NCI-H2196 (cell line): ENCODE measurements around the gene ADSS1.
"Not testable (repeated sequence)": the region's sequence is repeated elsewhere in the genome, so short reads cannot be mapped to it uniquely, and the experiment has no call there.

Source experiments
- DNase-seq: peaks from one replicate; lab custom pipeline; 2025; ENCODE audit not compliant: unreplicated experiment; lab: John Stamatoyannopoulos, UW

Gene ADSS1

DNA sequence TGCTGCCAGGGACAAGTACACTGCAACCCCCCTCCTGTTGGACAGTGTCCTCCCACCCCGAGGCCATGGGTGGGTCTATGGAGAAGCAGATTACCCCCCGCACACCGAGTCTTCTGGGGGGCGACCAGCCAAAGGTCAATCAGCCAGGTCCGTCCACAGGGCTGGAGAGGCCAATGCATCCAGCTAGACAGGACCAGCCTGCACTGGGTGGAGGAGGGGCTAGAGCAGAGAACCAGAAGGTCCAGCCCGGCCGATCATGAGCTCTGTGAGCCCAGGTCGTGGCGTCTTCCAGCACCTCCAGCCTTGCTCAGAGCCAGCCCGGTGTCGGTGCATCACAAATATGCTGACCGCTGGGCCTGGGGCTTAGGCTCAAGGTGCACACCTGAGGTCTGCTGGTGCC lies 8.2 kb upstream of the ADSS1 start:
- no peak for DNase-seq

DNA sequence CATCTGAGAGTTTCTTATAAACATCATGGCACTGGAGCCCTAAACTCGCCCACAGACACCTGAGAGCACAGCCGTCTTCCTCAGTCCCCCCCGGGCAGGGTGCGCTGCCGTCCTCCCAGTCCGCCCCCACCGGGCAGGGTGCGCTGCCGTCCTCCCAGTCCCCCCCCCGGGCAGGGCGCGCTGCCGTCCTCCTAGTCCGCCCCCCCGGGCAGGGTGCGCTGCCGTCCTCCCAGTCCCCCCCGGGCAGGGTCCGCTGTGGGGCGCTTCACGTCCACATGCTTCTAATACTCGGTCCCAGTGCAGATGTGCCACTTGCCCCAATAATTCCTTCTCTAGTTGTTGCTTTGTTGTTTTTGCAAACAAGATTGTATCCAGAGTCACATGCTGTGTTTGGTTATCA lies 6.9 kb upstream of the ADSS1 start:
- DNase-seq, result no peak

DNA sequence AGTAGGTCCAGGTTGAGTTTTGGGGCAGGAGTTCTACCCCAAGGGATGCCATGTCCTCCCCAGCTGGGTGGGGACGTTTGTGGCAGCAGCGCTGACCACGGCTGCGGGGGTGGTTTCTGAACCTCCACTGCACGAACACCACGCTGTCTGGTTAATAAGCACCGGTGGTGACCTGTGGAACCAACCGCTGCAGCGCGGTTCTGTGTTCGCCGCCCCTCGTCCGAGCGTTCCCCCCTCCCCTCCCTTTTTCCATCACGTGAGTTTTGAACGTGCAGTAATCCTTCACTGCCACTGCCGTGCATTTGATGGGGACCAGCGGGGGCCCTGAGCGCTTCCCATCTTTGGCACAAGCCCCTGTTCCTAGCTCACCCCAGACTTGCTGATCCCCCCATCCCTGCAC lies 6.4 kb upstream of the ADSS1 start:
- DNase-seq, result no peak

DNA sequence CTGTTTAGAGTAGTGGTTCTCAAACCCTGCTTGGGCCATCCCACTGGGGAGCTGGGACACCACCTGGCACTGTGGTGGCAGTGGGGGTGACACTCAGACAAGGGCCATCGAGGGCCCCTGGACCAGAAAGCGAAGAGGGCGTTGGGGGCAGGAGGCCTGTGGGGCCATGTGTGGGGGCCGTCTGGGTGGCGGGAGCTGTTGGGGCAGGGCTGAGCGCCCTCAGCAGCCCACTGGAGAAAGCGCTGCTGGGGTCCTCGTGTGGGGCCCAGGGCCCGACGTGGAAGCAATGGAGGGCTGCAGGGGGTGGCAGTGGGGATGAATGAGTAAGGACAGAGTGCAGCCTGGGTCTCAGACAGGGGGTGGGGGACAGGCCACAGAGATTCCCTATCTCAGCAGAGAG lies 5.9 kb upstream of the ADSS1 start:
- no peak for DNase-seq

DNA sequence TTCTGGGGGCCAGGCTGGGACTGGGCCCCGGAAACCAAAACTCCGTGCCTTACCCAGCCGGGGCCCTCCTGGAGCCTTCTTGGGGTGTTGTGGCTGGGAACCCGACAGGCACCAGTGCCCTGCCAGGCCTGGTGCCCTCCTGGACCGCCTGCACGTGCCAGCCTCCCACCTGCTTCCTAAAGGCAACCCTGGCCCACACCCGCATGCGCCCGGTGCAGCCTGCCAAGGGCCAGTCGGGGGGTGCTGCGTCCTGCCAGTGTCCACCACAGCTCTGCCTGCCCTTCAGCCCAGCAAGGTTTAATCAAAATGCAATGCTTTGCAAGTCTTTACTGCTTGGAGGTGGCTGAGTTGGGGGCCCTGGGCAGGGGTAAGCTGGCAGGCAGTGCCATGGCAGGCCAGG lies 5.2 kb upstream of the ADSS1 start:
- DNase-seq, result no peak

DNA sequence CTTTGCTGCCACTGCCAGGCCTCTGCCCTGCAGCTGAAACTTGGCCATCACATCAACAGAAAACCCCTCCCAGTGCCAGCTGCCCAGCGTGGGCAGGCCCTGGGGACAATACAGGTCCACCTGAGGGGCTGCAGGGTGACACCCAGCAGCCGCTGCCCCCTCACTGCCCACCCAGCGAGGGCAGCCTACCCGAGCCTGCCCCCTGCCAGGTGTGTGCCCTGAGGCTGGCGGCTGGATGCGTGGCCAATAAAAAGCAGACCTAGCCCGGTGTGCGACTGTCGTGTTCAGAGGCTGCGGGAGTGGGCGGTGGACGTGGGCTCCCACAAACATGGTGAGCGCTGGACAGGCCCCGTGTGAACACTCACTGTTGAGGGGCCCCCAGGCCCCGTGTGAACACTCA lies 4.7 kb upstream of the ADSS1 start:
- no peak for DNase-seq

DNA sequence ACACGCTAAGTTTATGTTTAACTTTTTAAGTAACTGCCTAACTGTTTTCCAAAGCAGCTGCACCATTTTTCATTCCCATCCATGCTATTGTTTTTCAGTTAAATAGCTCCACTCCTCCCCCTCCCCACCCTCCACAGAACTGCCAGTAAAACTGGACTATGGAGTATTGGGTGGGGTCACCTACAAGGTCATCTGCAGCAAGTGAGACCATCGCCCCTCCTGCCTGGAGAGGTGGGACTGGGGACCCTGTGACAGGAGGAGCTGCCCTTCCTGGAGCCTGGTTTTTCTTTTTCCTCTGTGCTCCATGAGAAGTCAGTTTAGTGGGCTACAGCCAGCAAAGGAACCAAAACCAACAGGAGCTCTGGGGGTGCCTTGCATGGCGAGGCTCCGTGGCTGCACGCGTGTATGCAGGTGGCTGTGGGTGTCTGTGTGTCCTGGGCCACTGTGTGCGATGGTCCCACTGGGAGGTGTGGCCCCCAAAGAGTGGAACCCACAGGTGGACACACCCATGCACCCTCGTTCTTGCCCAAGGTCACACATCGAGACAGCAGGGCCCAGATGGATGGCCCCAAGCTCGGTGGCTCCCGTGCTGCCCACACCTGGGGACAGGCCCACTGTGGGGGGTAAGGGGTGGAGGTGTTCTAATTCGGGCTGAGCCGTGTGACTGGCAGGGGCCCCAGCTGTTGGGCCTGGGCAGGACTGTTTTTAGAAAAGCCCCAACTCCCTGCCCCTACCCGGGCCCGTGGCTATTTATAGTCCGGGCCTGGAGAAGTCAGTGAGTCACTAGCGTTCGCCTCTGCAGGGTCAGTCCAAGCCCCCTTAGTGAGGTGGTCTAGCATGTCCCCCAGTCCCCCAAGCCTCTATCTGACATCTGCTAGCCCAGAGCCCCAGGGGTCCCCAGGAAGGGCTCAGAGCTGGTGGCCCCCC lies 2.3 kb upstream of the ADSS1 start:
- DNase-seq, result no peak

DNA sequence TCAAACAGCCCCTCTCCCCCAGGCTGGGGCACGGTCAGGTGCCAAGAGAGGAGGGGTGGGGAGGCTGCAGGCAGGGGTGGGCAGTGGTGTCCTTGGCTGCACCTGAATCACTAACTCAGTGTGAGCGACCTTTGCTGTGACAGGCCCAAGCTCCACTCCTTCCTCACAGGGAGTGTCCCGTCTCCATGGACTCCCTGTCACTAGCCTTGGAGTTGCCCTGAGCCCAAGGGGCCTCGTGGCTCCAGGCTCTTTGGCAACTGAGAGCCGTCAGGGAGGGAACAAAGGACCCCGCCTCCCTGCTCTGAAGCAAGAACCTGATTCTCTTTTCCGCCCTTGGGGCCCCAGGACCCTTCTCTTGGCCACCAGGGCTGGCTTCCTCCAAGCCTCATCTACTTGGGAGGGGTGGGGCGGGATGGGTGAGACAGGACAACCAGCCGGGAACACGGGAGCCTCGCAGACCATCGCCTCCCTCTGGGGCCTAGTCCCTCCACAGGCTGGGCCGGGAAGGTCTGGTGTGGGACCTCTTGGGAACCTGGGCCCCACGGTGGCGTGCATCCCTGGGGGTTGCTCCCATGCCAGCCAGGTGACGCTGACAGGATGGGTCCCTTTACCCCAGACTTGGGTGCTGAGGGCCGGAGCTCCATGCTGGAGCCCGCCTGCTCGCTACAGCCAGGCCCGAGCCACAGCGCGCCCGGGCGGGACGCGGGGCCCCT lies 935 bp upstream of the ADSS1 start:
- DNase-seq, result no peak

DNA sequence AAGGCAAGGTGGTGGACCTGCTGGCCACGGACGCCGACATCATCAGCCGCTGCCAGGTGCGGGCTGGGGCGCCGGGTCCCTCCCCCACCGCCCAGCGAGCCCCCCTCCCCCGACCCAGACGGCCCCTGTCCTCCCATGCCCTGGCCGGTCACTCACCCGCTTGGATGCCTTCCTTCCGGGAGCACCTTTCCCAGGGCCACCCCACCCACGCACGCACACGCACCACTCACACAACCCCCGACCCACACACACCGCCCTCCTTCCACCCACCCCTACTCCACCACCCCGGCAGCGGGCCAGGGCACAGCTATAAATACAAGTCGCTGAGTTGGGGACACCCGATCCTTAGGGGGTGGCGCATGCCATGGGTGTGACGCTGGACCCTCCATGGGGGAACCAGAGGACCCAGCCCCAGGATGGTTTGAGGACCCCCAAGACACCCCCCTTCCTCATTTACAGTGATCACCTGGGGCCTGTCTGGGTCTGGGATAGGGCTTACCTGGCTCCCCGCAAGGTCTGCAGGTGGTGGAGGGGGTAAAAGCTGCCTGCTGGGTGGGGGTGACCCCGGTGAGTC lies 465 bp downstream of the ADSS1 start:
- DNase-seq, result no peak

DNA sequence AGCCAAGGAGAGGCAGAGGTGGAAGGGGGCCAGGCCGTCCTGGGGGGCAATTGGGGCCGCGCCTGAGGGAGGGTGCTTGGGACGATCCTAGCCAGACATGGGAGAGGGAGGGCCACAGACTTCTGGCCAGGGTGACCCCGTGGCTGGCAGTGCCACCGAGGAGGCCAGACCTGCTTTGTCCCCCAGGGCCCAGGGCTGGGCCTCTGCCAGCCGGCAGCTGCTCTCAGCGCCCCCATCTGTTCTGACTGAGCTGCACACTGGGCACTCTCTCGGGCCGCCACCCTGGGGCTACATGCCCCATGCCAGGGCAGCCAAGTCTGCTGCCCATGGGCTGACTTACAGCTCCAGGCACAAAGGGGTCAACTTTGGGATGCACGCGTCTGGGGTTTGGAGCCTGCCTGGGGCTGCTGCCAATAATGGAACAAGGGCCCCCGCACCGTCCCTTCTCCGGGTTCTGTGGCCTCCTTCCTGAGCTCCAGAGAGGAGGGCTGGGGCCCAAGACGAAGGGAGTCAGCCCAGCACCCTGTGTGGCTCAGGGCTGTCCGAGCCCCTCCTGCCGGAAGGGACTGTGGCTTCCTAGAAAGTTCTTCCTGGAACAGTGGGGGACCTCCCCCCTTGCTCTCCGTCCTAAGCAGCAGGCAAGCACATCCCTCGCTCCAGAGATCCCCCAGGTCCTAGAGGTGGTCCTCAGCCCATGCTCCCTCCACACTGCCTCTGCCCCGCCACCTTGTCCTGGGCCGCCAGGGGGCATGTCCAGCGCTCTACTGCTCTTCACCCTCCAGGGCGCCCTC lies 1.1 kb downstream of the ADSS1 start:
- peak; percentile 3 for DNase-seq

DNA sequence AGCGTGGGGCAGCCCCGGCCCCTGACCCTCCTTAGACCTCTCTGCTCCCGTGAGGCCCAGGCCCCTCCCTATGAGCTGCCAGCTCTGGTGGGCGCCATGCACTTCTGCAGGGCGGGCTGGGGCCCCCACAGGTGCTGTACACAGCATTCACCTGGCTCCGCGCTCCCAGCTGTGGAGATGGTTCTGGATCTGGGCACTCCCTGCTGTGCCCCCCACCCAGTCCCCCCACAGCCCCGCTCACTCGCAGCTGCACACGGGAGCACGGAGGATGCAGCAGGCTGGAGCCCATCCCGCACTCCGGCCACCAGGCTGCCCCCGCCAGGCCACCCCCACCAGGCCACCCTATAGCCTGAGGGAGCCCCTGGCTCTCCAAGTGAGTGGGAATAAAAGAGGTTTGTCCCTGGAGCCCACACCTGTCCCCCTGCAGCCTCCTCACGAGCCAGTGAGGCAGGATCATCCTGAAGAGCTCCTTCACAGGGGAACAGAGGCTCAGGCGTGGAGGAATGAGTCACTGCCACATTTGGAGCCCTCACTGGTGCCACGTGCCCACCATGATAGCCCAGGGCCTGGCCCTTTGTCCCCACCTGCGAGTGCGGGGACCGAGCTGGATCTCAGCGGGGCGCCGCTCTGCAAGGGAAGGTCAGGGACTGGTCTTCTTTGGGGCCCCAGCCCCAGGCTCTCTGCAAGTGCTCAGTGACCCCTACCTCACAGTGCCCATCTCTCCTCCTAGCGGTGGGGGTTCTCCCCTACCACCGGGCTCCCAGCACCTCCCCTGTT lies 1.9 kb downstream of the ADSS1 start:
- DNase-seq, result no peak

DNA sequence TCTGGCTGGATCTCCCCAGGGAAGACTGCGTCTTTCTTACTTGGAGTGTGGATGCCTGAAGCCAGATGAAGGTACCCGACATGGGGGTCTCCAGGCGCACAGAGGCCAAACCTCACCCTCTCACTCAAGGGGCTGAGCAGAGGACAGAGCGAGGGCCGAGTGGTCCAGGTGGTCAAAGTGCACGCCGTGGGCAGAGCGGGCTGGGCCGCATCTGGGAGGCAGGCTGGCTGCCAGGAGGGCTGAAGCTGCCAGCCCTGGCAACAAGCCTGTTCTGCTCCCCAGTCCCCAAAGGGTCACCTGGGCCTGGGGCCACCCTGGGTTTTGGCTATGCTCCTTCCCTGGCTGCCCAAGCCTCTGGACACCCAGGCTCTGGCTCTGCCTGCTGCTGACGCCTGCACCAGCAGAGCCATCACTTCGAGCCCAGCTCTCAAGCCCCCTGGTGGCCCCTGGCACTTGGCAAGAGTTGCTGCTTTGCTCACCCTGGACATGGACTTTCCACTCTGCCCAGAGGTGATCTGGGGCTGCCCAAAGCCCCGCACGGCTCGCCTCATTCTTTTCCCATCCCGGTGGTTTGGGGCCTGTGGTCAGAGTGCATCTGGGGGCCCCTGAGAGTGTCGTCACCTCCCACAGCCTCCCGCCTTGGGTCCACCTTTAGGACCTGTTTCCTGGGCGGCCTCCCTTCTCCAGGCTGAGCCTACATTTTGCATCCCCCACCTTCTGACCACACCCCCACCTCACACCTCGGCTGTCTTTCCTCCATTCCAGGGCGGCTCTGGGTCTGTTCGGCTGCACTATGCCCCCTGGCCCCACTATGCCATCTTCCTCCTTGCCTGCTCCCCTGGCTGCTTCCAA lies 2.8 kb downstream of the ADSS1 start:
- no peak for DNase-seq

DNA sequence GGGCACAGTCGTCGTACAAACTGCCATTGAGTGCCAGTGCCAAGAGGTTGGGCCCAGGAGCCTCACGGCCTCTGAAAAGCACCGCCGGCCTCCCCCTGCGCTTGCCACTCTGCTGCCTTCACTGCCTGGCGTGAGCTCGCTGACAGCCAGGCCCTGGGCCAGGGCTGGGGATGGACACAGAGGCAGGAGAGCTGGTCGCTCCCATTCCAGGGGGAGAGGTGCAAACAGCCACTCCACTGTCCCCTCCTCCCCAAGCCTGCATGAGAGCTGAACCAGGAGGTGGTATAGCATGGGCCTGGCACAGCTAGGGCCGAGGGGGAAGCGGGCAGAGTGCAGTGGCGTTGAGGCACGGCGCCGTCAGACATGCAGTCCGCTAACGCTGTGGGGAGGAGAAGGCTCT lies 4.6 kb downstream of the ADSS1 start:
- DNase-seq, result no peak

DNA sequence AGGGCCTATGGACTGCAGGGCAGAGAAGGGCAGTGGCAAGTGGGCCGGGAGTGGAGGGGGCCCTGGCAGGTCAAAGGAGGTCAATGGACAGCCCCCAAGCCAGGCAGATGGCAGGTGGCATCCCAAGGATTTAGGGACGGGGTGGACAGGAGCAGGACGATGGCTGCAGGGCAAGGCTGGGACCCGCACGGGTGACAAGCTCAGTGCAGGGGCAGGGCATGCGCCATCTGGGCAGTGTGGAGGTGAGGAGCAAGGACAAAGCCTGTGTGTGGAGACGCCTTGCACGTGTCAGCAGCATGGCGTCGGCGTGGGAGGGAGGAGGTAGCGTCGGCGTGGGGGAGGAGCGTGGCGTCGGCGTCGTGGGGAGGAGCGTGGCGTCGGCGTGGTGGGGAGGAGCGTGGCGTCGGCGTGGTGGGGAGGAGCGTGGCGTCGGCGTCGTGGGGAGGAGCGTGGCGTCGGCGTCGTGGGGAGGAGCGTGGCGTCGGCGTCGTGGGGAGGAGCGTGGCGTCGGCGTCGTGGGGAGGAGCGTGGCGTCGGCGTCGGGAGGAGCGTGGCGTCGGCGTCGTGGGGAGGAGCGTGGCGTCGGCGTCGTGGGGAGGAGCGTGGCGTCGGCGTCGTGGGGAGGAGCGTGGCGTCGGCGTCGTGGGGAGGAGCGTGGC lies 5.3 kb downstream of the ADSS1 start:
- DNase-seq, result not testable (repeated sequence)

DNA sequence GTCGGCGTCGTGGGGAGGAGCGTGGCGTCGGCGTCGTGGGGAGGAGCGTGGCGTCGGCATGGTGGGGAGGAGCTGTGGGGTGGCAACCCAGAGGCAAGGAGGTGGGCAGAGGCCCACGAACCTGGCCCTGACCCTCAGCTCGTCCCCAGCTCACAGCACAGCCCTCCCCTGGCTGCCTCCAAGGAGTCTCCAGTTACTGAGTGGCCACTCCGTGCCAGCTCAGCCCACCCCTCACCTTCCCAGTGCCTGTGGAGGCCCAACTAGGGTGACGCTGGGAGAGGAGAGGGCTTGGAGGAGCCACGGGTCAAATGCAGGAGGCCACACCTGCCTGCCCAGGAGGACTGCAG lies 5.8 kb downstream of the ADSS1 start:
- no peak for DNase-seq

DNA sequence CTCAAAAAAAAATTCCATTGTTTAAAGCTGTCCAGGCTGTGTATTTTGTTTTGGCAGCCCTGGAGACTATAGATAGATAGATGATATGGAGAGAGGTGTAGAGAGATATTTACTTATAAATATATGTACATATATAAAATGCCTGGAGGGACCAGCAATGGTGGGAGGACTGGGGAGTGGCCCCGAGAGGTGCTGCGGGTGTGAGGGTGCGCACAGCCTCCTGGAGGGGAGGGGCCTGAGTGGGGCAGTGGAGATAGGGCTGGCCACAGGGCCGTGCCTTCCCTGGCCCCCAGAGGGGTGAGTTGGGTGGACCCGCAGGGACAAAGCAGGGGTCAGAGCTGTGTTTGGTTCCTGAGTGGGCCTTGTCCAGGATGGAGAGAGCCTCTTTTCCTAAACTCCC lies 6.5 kb downstream of the ADSS1 start:
- DNase-seq, result no peak

DNA sequence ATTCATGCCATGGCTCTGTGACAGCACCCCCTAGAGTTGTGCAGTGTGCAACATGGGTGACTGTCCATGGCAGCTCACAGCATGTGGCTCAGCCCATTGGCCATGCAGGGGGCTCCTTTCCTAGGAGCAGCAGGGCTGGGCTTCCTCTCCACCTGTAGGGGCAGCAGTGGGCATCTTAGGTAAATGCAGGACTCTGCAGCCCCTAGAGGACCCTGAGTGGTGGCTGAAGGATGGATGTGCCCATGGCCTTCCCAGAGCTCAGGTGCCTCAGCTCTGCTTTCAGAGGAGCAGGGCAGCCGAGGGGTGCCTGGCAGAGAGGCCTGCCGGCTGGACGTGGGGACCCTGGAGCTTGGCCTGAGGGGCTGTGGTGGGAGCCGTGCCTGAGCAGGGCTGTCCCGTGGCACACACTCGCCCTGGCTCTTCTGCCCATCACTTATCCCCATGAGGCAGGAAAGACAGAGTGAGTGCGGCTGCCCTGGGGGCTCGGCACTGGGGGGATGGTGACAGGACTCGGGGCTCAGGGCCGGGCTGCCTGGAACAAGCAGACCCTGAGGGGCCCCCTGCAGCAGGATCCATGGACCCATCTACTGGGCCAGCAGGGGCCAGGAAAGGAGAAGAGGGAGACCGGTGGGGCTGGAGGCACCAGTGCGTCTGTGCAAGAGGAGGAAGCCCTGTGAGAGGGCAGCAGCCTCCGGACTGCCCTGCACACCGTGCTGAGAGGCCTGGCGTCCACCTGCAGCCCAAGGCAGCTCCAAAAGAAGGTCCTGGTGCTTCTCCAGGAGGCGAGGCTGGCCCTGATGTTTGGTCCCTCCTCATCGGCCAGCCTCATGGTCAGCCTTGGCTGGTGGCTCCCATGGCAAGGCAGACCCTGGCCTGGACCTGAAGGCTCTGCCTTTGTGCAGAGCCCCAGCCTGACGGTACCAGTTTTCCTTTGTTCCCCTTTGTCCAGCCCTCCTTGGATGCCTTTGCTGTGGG lies 7.6 kb downstream of the ADSS1 start:
- DNase-seq, result no peak

DNA sequence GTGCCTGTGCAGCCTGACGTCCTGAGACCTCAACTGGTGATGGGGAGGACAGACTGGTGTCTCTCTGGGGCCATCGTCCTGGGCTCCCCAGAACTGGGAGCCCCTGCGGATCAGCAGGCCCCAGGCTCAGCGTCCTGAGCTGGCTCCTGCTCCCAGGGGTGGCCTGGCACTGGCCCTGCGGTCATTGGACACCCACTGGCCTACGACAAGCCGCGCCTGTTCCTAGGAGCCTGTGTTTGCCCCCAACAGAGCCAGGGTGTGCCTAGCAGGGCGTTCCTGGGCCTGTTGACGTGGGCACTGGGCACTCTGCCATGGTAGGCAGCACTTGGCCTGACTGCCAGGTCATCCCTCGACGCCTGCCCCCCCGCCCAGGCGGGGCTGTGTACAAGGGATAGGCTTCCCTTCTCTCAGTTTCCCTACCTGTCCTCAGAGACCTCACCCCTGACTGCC lies 8.4 kb downstream of the ADSS1 start:
- peak; percentile 40 for DNase-seq
